Putamen (tissue), 1 donor: Measurements from ENCODE around the gene AGL.
"Not testable (repeated sequence)": the region's sequence is repeated elsewhere in the genome, so short reads cannot be mapped to it uniquely, and the experiment has no call there.

Experiments
- DNase-seq: peaks from one replicate; pipeline ENCODE4 v3.0.0-alpha.2; 2016; ENCODE audit warnings: low spot score

AGL gene

DNA sequence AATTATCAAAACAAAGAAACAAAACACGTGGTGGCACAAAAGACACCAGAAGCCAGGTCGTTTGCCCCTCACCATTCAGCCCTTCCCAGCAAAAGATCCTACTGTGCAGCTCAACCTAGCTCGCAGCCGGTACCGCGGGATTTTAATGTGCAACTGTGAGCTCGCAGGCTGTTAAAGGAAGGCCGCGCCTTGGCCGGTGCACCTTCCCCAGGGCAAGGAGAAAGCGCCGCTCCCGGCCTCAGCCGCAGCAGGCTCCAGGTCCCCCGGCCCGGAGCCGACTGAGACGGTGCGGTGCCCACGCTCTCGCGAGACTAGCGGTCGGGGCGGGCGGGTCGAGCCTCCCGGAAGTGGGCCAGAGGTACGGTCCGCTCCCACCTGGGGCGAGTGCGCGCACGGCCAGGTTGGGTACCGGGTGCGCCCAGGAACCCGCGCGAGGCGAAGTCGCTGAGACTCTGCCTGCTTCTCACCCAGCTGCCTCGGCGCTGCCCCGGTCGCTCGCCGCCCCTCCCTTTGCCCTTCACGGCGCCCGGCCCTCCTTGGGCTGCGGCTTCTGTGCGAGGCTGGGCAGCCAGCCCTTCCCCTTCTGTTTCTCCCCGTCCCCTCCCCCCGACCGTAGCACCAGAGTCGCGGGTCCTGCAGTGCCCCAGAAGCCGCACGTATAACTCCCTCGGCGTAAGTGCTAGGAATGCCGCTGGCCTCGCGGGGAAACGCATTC lies at the start of gene AGL:
TSS of gene AGL (plus strand) at position 618 of the 715 bp plus-strand sequence. CDS start 682 bp downstream, outside the sequence.
- peak; percentile 76 for DNase-seq

DNA sequence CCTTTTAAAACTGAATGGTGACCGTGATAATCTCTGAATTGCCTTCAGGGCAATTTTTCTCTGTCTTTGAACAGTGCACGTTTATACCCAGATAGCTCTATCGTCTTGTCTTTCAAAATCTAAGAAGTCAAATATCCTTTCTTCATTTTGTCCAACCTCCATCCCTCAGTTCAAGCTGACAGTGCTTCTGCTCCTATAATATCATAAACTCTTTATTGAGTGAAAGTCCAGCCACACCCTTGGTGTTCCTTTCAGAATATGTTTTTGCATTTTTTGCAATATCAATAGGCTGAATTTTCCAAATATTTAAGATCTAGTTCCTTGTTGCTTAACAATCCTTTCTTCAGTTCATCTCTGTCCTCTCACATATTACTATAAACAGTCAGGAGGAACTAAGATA lies 48.6 kb upstream of the AGL start:
- DNase-seq = no peak

DNA sequence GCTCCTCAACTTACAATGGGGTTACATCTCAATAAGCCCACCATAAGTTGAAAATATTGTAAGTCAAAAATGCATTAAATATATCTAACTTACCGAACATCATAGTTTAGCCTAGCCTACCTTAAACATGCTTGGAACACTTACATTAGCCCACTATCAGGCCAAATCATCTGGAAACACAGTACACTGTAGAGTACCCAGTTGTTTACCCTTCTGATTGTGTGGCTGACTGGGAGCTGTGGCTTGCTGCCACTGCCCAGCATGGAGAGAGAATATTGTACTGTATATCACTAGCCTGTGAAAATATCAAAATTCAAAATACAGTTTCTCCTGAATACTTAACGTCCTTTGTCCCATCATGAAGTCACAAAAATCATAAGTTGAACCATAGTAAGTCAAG lies 43.3 kb upstream of the AGL start:
- DNase-seq = no peak

GRCh38 chr1:99808391-99809115 lies 41.6 kb upstream of the AGL start:
- peak; percentile 70 for DNase-seq

DNA sequence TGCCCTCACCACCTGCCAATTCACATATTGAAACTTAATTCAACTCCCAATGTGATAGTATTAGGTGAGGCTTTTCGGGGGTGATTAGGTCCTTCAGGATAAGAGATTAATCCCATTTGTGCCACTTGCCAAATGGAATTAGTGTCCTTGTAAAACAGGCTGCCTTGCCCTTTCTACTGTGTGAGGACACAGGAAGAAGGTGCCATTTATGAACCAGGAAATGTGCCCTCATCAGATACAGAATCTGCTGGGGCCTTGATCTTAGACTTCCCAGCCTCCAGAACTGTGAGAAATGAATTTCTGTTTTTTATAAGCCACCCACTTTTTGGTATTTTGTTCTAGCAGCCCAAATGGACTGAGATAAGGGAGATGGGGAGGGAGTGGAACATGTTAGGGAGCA lies 39.1 kb upstream of the AGL start:
- DNase-seq = no peak

GRCh38 chr1:99811747-99812146 lies 38.4 kb upstream of the AGL start:
- DNase-seq = no peak

DNA sequence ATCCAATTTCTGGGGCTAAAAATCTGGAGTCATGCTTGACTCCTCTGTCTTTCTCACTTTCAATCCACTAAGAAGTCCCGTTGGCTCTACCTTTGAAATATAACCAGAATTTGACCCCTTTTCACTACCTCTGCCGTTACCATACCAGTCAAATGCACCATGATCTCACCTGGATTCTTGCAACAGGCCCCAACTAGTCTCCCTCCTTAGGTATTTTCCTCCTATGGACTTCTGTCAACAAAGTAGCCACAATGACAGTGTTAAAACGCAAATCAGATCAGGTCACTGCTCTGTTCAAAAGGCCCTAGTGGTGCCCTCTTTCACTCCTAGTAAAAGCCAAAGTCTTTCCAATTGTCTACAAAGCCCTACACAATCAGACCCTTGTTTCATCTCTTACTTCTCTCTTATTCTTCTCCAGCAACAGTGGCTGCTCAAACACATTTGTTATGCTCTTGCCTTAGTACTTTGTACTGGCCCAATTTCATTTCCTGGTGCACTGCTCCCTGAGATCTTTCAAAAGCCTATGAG lies 35.7 kb upstream of the AGL start:
- DNase-seq = no peak

GRCh38 chr1:99816656-99817055 lies 33.5 kb upstream of the AGL start:
- DNase-seq = no peak

- DNase-seq = no peak
Observed at GRCh38 chr1:99818063-99818699, 32.0 kb upstream of the AGL start.

- no peak for DNase-seq
Observed at GRCh38 chr1:99820546-99820945, 29.6 kb upstream of the AGL start.

DNA sequence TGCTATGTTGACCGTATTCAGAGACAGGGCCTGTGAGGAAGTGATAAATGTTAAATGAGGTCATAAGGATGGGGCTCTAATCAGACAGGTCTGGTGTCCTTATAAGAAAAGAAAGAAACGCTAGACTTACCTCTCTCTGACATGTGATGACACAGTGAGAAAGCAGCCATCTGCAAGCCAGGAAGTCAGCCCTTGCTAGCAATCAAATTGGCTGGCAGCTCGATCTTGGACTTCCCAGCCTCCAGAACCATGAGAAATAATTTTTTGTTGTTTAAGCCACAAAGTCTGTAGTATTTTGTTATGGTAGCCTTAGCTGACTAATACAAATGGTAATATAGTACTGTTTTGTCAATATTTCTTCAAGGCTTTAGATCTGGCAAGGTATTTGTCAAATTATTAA lies 25.1 kb upstream of the AGL start:
- no peak for DNase-seq

DNA sequence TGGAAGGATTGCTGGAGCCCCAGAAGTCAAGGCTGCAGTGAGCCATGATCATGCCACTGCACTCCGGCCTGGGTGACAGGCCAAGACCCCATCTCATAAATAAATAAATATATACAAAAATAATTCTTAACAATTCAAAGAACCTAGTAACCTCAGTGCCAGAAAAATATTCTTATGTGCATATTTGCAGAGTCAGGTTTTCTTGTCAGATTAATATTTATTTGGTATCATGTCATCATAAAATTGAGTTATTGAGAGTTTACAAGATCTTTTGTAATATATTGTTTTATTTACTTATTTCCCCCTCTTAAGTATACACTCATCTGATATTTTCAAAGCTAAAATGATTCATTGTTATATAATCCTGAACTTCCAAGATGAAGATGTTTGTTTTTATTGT lies 24.5 kb upstream of the AGL start:
- DNase-seq = no peak

GRCh38 chr1:99827970-99828369 lies 22.2 kb upstream of the AGL start:
- no peak for DNase-seq

- DNase-seq = no peak
Observed at GRCh38 chr1:99829269-99829668, 20.9 kb upstream of the AGL start.

DNA sequence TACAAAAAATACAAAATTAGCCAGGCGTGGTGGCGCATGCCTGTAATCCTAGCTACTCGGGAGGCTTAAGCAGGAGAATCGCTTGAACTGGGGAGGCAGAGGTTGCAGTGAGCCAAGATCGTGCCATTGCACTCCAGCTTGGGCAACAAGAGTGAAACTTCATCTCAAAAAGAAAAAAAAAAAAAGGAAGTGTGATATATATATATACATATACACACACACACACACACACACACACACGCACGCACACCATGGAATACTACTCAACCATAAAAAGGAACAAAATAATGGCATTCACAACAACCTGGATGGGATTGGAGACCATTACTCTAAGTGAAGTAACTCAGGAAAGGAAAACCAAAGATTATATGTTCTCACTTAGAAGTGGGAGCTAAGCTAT lies 16.2 kb upstream of the AGL start:
- not testable (repeated sequence) for DNase-seq

DNA sequence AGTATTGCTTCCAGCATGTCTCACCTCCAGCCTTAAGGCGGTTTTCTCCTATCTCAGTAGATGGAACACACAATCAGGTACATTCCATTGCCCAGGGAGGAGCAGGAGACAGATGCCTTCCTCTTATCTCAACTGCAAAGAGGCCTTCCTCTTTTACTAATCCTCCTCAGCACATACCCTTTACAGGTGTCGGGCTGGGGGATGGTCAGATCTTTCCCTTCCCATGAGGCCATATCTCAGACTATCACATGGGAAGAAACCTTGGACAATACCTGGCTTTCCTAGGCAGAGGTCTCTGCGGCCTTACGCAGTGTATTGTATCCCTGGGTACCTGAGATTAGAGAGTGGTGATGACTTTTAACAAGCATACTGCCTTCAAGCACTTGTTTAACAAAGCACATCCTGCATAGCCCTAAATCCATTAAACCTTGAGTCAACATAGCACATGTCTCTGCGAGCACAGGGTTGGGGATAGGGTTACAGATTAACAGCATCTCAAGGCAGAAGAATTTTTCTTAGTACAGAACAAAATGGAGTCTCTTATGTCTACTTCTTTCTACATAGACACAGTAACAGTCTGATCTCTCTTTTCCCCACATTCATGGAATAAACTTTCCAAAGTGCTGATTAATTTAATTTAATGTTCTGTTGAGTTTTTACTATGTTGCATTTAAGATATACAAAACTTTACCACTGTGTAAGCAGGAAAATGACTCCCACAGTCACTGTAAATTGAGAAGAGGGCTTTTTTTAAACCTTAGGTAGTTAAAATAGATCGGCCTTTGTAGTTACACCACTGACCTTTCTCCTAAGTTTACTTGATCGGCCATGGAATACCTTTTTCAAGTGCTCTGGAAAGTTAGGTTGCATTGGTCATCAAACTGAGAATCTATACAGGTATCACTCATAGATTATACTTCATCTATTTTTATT lies 13.7 kb upstream of the AGL start:
- DNase-seq = not testable (repeated sequence)

DNA sequence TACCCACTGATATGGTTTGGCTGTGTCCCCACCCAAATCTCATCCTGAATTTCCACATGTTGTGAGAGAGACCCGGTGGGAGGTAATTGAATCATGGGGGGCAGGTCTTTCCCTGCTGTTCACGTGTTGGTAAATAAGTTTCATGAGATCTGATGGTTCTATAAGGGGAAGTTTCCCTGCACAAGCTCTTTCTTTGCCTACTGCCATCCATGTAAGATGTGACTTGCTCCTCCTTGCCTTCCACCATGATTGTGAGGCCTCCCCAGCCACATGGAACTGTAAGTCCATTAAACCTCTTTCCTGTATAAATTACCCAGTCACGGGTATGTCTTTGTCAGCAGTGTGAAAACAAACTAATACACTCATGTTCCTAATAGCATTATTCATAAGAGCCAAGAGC lies 9.8 kb upstream of the AGL start:
- DNase-seq = not testable (repeated sequence)

GRCh38 chr1:99843760-99844159 lies 6.4 kb upstream of the AGL start:
- peak; percentile 37 for DNase-seq

- not testable (repeated sequence) for DNase-seq
Observed at GRCh38 chr1:99845201-99845600, 5.0 kb upstream of the AGL start.

GRCh38 chr1:99849413-99849743 lies 783 bp upstream of the AGL start:
- DNase-seq = no peak

- DNase-seq = peak; percentile 7
Observed at GRCh38 chr1:99850459-99851291, 514 bp downstream of the AGL start.
